22Rv1 (cell line): ENCODE measurements around the gene OR4D1.

Source experiments
- H3K27ac ChIP-seq: fragments of 450-650 bp; 2 replicates; pipeline ENCODE4 v1.5.1; 2017
- CTCF ChIP-seq: fragments of 450-650 bp; IDR thresholded peaks from 2 replicates; pipeline ENCODE4 v1.5.1; 2017; ENCODE audit warnings: mild to moderate bottlenecking
- ZFX ChIP-seq: fragments of 450-650 bp; IDR thresholded peaks from 2 replicates; pipeline ENCODE4 v1.6.1; 2017; ENCODE audit warnings: antibody characterized with exemption, borderline replicate concordance

Gene OR4D1

GRCh38 chr17:58187063-58187462 is 38.9 kb downstream of the OR4D1 start:
- H3K27ac ChIP-seq, result no peak overlapping the region
- TF ChIP-seq ZFX, result no peak
- no peak for TF ChIP-seq CTCF

- no peak overlapping the region for H3K27ac ChIP-seq
- TF ChIP-seq CTCF (no peak), ZFX (no peak)
These were observed 39.5 kb downstream of the OR4D1 start for GRCh38 chr17:58187675-58188074.

- TF ChIP-seq CTCF, result no peak
- no peak overlapping the region for H3K27ac ChIP-seq
These were observed 41.4 kb downstream of the OR4D1 start for GRCh38 chr17:58189436-58190146.

- no peak for TF ChIP-seq CTCF
- TF ChIP-seq ZFX, result no peak
These were observed 43.2 kb downstream of the OR4D1 start for GRCh38 chr17:58191241-58191896.

GRCh38 chr17:58192612-58193011 is 44.4 kb downstream of the OR4D1 start, which contains the start of gene EPX:
Gene EPX, plus strand, starts transcription at chr17:58192726. Its CDS starts 121 bp downstream, at chr17:58192847.
- no peak within 1 kb of the TSS for H3K27ac ChIP-seq
- TF ChIP-seq CTCF (no peak), ZFX (no peak)

More at GRCh38 chr17:58191241-58191896, 43.2 kb downstream of the OR4D1 start:
- H3K27ac ChIP-seq, result no peak overlapping the region

- no peak overlapping the region for H3K27ac ChIP-seq
- peak; percentile 30 for TF ChIP-seq CTCF
- TF ChIP-seq ZFX, result no peak
These were observed 45.6 kb downstream of the OR4D1 start for GRCh38 chr17:58193641-58194255.
